ENCODE data around the gene SLC66A2. TPM values are rescaled to one million over a fixed set of nuclear protein-coding genes. Genes with fewer than 3 reads are reported as not detected.

The SLC66A2 gene
- total RNA-seq, 1 experiment from 2014 or later, result 19.5 TPM

DNA sequence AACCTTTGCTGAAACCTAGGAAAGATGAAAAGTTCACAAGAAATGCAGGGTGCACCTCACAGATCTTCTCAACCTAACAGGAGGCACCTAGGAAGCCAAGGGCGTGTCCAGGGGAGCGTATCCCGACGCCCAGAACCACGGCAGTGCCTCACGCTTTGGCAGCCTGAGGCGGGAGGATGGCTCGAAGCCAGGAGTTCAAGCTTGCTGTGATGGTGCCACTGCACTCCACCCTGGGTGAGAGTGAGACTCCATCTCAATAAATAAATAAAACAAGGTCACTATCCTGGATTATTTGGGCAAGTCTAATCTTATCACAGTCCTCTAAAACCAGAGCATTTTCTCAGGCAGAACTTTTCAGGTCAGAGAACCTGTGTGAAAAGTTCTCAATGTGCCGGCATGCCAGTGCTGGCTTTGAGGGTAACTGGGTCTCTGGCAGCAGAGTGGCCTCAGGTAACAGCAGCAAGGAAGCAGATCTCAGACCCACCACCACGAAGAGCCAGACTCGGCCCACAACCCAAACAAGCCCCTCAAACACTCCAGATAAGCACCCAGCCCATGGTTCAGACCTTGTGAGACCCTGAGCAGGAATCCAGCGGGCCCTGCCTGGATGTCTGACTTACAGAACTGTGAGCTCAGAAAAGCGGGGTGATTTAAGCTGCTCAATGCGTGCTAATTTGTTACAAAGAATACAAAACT is 24.7 kb upstream of the SLC66A2 start:
- no TSS peak for BruUV-seq (replicated peaks)
- no peak overlapping the region for H3K4me3 Mint-ChIP-seq (ENCODE audit: unreplicated experiment)
- no peaks in the 10 kb centered on the region for H3K27me3 Mint-ChIP-seq (ENCODE audit: insufficient read depth, unreplicated experiment)
- ChIA-PET CTCF (no interaction called here), POLR2A (no interaction called here)
- no peaks in the 10 kb centered on the region for H3K9me3 Mint-ChIP-seq (ENCODE audit: unreplicated experiment)
- no peaks in the 10 kb centered on the region for H3K36me3 ChIP-seq (ENCODE audit: control insufficient read depth, insufficient read depth, low read length)
- no peak overlapping the region for H3K4me3 ChIP-seq (ENCODE audit: low read depth, low read length)
- intact Hi-C loops (cut with micrococcal nuclease; ENCODE audit: unreplicated experiment), result no loop called here
- H3K36me3 Mint-ChIP-seq (ENCODE audit: insufficient read depth, unreplicated experiment), result peaks cover 29% of the 10 kb centered on the region
- TF ChIP-seq, protein P1, sequence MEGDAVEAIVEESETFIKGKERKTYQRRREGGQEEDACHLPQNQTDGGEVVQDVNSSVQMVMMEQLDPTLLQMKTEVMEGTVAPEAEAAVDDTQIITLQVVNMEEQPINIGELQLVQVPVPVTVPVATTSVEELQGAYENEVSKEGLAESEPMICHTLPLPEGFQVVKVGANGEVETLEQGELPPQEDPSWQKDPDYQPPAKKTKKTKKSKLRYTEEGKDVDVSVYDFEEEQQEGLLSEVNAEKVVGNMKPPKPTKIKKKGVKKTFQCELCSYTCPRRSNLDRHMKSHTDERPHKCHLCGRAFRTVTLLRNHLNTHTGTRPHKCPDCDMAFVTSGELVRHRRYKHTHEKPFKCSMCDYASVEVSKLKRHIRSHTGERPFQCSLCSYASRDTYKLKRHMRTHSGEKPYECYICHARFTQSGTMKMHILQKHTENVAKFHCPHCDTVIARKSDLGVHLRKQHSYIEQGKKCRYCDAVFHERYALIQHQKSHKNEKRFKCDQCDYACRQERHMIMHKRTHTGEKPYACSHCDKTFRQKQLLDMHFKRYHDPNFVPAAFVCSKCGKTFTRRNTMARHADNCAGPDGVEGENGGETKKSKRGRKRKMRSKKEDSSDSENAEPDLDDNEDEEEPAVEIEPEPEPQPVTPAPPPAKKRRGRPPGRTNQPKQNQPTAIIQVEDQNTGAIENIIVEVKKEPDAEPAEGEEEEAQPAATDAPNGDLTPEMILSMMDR (IDR thresholded peaks at IDR 0.05; ENCODE audit: insufficient read depth in 1 of 2, low read depth in 1 of 2, low read length in 1 of 2, severe bottlenecking in 1 of 2, unreplicated experiment in 1 of 2), result no peak
- H3K27me3 ChIP-seq (replicated peaks; ENCODE audit: control insufficient read depth, insufficient read depth, low read length), result no peaks in the 10 kb centered on the region
- DNase-seq, result no peak
- H3K4me1 Mint-ChIP-seq (ENCODE audit: low read depth, unreplicated experiment), result no peaks in the 10 kb centered on the region
- no peaks in the 10 kb centered on the region for H3K9me3 ChIP-seq
- no peak overlapping the region for H3K27ac Mint-ChIP-seq (ENCODE audit: unreplicated experiment)
- no peaks in the 10 kb centered on the region for H3K4me1 ChIP-seq

DNA sequence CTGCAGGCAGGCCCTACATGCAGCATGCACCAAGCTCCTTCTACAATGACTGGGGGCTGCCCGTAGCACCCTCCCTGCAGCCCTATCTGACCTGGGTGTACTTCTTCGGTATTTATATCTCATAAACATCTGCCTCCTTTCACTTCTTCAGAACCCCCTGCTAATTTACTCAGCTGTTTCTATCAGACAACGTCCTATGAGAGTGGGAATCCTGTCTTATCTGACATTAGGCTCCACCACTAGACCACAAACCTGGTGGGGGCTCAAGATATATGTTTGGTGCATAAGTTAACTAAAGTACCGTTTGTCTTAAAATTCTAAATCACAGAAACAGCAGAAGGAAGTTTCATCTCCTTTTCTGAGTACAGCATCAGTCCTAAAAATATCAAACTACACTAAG is 23.6 kb upstream of the SLC66A2 start:
- POLR2A ChIA-PET, result no interaction called here
- Mint-ChIP-seq H3K4me3 (ENCODE audit: unreplicated experiment) (no peak overlapping the region), H3K27me3 (ENCODE audit: insufficient read depth, unreplicated experiment) (no peaks in the 10 kb centered on the region), H3K27ac (ENCODE audit: unreplicated experiment) (no peak overlapping the region), H3K36me3 (ENCODE audit: insufficient read depth, unreplicated experiment) (peaks cover 33% of the 10 kb centered on the region), H3K9me3 (ENCODE audit: unreplicated experiment) (no peaks in the 10 kb centered on the region), H3K4me1 (ENCODE audit: low read depth, unreplicated experiment) (no peaks in the 10 kb centered on the region)
- DNase-seq, result no peak
- CTCF ChIA-PET, result no interaction called here
- Histone ChIP-seq H3K9me3 (no peaks in the 10 kb centered on the region), H3K4me3 (ENCODE audit: low read depth, low read length) (no peak overlapping the region), H3K4me1 (no peaks in the 10 kb centered on the region), H3K36me3 (ENCODE audit: control insufficient read depth, insufficient read depth, low read length) (no peaks in the 10 kb centered on the region), H3K27me3 (replicated peaks; ENCODE audit: control insufficient read depth, insufficient read depth, low read length) (no peaks in the 10 kb centered on the region)
- TF ChIP-seq, protein P1 (IDR thresholded peaks at IDR 0.05; ENCODE audit: insufficient read depth in 1 of 2, low read depth in 1 of 2, low read length in 1 of 2, severe bottlenecking in 1 of 2, unreplicated experiment in 1 of 2), result no peak
- intact Hi-C loops (cut with micrococcal nuclease; ENCODE audit: unreplicated experiment), result no loop called here
- BruUV-seq (replicated peaks), result no TSS peak

DNA sequence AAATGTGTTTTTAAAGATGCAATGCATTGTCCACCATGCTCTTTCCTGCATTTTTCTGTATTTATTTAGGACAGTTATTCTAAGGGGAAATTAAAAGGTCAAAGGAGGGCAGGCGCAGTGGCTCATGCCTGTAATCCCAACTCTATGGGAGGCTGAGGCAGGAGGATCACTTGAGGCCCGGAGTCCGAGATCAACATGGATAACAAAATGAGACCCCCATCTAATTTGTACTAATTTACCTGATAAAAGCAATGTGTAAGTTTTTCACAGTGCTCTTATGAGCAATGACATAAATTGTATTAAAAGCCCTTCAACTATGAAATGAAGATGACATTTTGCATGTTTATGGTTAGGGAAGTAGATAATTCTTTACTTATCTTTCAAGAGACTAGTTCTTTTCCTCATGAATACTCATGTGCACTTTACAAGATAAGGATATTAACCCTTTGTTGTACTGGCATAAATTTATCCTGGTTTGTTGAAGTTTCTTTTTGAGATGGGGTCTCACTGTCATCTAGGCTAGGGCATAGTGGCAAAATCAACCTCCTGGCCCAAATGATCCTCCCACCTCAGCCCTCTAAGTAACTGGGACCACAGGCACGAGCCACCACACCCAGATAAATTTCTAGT is 22.7 kb upstream of the SLC66A2 start:
- POLR2A ChIA-PET, result no interaction called here
- Histone ChIP-seq H3K4me3 (ENCODE audit: low read depth, low read length) (no peak overlapping the region), H3K9me3 (no peaks in the 10 kb centered on the region), H3K36me3 (ENCODE audit: control insufficient read depth, insufficient read depth, low read length) (no peaks in the 10 kb centered on the region), H3K4me1 (no peaks in the 10 kb centered on the region), H3K27me3 (replicated peaks; ENCODE audit: control insufficient read depth, insufficient read depth, low read length) (no peaks in the 10 kb centered on the region)
- TF ChIP-seq, protein P1 (IDR thresholded peaks at IDR 0.05; ENCODE audit: insufficient read depth in 1 of 2, low read depth in 1 of 2, low read length in 1 of 2, severe bottlenecking in 1 of 2, unreplicated experiment in 1 of 2), result no peak
- no peak overlapping the region for H3K4me3 Mint-ChIP-seq (ENCODE audit: unreplicated experiment)
- H3K27me3 Mint-ChIP-seq (ENCODE audit: insufficient read depth, unreplicated experiment), result no peaks in the 10 kb centered on the region
- intact Hi-C loops (cut with micrococcal nuclease; ENCODE audit: unreplicated experiment), result no loop called here
- no peaks in the 10 kb centered on the region for H3K4me1 Mint-ChIP-seq (ENCODE audit: low read depth, unreplicated experiment)
- CTCF ChIA-PET, result no interaction called here
- H3K27ac Mint-ChIP-seq (ENCODE audit: unreplicated experiment), result no peak overlapping the region
- no peak for DNase-seq
- peaks cover 33% of the 10 kb centered on the region for H3K36me3 Mint-ChIP-seq (ENCODE audit: insufficient read depth, unreplicated experiment)
- H3K9me3 Mint-ChIP-seq (ENCODE audit: unreplicated experiment), result no peaks in the 10 kb centered on the region
- no TSS peak for BruUV-seq (replicated peaks)
